Ishikawa (cell line): ENCODE data around the gene APBB2.

Source experiments
- CEBPB ChIP-seq: IDR thresholded peaks from 2 replicates; pipeline ENCODE4 v1.6.1; 2012
- CREB1 ChIP-seq: IDR thresholded peaks from 2 replicates; pipeline ENCODE4 v1.6.1; 2012; ENCODE audit warnings: low read depth
- EGR1 ChIP-seq: IDR thresholded peaks from 2 replicates; pipeline ENCODE4 v1.6.1; 2012
- EP300 ChIP-seq: IDR thresholded peaks from 2 replicates; pipeline ENCODE4 v1.6.1; 2012; ENCODE audit warnings: borderline replicate concordance
- FOXM1 ChIP-seq: IDR thresholded peaks from 2 replicates; pipeline ENCODE4 v1.6.1; 2012; ENCODE audit warnings: low read depth, borderline replicate concordance
- NFIC ChIP-seq: IDR thresholded peaks from 2 replicates; pipeline ENCODE4 v1.6.1; 2012
- RAD21 ChIP-seq: IDR thresholded peaks from 2 replicates; pipeline ENCODE4 v1.6.1; 2012; ENCODE audit warnings: low read depth
- TAF1 ChIP-seq: IDR thresholded peaks from 2 replicates; pipeline ENCODE4 v1.6.1; 2012; ENCODE audit warnings: low read depth, mild to moderate bottlenecking
- TCF12 ChIP-seq: IDR thresholded peaks from 2 replicates; pipeline ENCODE4 v1.6.1; 2012; ENCODE audit warnings: low read depth
- TEAD4 ChIP-seq: IDR thresholded peaks from 2 replicates; pipeline ENCODE4 v1.6.1; 2012
- YY1 ChIP-seq: IDR thresholded peaks from 2 replicates; pipeline ENCODE4 v1.6.1; 2012; ENCODE audit warnings: low read depth
- ZBTB7A ChIP-seq: IDR thresholded peaks from 2 replicates; pipeline ENCODE4 v1.6.1; 2012; ENCODE audit warnings: low read depth
- TF ChIP-seq, protein P1 (sequence below): IDR thresholded peaks from 2 replicates; pipeline ENCODE4 v1.6.1; 2012; ENCODE audit warnings: low read depth, mild to moderate bottlenecking
- TF ChIP-seq, protein P2 (sequence below): IDR thresholded peaks from 2 replicates; pipeline ENCODE4 v1.6.1; 2012
- TF ChIP-seq, protein P3 (sequence below): IDR thresholded peaks from 2 replicates; pipeline ENCODE4 v1.6.1; 2012

Gene APBB2

DNA sequence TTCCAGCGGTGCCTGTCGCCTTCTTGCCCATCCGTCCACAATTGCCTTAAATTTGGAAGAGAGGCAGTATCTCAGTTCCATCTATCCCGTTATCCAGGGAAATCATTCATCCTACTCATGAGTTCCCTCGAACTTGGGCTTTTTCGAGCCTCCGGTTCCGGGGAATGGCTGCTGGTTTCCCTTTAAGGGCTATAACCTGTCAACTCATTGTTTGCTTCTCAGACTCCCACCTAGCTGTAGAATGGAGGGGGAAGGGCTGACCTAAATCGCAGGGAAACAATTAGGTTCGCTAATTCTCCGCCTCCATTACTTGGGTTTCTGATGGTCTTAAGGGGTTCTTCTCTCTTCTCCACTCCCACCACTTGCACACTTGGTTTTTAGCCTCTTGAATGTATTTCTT, 43.6 kb upstream of the APBB2 start:
- TF ChIP-seq, protein P1, sequence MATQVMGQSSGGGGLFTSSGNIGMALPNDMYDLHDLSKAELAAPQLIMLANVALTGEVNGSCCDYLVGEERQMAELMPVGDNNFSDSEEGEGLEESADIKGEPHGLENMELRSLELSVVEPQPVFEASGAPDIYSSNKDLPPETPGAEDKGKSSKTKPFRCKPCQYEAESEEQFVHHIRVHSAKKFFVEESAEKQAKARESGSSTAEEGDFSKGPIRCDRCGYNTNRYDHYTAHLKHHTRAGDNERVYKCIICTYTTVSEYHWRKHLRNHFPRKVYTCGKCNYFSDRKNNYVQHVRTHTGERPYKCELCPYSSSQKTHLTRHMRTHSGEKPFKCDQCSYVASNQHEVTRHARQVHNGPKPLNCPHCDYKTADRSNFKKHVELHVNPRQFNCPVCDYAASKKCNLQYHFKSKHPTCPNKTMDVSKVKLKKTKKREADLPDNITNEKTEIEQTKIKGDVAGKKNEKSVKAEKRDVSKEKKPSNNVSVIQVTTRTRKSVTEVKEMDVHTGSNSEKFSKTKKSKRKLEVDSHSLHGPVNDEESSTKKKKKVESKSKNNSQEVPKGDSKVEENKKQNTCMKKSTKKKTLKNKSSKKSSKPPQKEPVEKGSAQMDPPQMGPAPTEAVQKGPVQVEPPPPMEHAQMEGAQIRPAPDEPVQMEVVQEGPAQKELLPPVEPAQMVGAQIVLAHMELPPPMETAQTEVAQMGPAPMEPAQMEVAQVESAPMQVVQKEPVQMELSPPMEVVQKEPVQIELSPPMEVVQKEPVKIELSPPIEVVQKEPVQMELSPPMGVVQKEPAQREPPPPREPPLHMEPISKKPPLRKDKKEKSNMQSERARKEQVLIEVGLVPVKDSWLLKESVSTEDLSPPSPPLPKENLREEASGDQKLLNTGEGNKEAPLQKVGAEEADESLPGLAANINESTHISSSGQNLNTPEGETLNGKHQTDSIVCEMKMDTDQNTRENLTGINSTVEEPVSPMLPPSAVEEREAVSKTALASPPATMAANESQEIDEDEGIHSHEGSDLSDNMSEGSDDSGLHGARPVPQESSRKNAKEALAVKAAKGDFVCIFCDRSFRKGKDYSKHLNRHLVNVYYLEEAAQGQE = no peak
- TF ChIP-seq, protein P2, sequence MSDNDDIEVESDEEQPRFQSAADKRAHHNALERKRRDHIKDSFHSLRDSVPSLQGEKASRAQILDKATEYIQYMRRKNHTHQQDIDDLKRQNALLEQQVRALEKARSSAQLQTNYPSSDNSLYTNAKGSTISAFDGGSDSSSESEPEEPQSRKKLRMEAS = no peak
- no peak for TF ChIP-seq TEAD4
- TF ChIP-seq EP300 = no peak
- TF ChIP-seq YY1 = no peak
- no peak for TF ChIP-seq RAD21
- no peak for TF ChIP-seq CREB1
- TF ChIP-seq EGR1 = no peak
- TF ChIP-seq NFIC = no peak
- no peak for TF ChIP-seq CEBPB
- TF ChIP-seq, protein P3, sequence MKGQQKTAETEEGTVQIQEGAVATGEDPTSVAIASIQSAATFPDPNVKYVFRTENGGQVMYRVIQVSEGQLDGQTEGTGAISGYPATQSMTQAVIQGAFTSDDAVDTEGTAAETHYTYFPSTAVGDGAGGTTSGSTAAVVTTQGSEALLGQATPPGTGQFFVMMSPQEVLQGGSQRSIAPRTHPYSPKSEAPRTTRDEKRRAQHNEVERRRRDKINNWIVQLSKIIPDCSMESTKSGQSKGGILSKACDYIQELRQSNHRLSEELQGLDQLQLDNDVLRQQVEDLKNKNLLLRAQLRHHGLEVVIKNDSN = no peak
- no peak for TF ChIP-seq FOXM1
- no peak for TF ChIP-seq ZBTB7A
- no peak for TF ChIP-seq TAF1
- TF ChIP-seq TCF12 = no peak

DNA sequence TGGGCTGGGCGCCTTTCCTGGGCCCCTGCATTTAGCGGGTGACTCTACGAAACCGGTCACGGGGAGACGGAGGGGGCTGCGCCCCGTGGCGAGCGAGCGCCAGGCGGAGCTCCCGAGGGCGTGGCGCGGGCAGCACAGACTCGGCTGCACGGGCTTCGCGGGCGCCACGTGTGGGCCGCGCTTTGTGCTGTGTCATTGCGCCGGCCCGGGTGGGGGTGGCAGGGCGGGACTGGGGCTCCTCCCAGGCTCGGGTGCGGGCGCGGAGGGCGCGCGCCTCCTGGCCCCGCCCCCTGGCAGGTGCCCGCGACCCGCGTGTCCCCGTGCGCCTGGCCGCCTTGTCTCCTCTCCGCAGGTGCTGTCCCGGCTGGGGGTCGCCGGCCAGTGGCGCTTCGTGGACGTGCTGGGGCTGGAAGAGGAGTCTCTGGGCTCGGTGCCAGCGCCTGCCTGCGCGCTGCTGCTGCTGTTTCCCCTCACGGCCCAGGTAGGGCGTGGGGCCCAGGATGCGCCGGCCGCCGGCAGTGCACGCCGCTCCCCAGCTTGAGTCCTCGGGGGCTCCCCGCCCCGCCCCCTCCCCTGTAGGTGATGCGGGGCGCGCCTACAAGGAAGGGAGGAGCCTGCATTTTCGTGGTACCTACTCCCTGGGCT, 43.0 kb upstream of the APBB2 start:
- TF ChIP-seq, protein P2 = peak; percentile 100
- TF ChIP-seq FOXM1 = no peak
- no peak for TF ChIP-seq CEBPB
- peak; percentile 69 for TF ChIP-seq NFIC
- TF ChIP-seq CREB1 = no peak
- TF ChIP-seq EGR1 = no peak
- peak; percentile 77; the same call in 1 of the 2 replicates for TF ChIP-seq TCF12
- peak; percentile 25; the same call in 1 of the 2 replicates for TF ChIP-seq TAF1
- peak; percentile 38 for TF ChIP-seq TEAD4
- TF ChIP-seq RAD21 = no peak
- no peak; the same call in 1 of the 2 replicates for TF ChIP-seq YY1
- TF ChIP-seq EP300 = no peak
- TF ChIP-seq, protein P3 = peak; percentile 53; the same call in 1 of the 2 replicates

DNA sequence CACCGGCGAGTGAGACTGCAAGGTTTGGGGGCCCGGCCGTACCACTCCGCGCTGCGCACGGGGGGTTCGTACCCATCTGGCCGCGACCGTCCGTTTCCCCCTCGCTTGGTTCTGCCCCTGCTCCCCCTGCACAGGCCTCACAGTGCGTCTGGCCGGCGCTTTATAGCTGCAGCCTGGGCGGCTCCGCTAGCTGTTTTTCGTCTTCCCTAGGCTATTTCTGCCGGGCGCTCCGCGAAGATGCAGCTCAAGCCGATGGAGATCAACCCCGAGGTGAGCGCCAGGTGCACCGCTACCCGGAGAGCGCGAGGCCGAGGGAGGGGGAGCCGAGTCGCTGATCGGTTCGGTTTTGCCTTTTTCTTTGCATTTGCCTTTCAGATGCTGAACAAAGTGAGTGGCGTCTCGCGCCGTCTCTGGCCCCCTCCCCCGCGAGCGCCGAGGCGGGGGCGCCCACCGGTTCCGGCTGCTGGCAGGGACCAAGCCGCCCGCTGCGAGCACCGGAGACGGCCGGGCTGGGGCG, 42.5 kb upstream of the APBB2 start, which contains the start of gene UCHL1:
UCHL1 (plus strand) TSS at position 189 of the 517 bp plus-strand sequence; CDS start at position 238, 49 bp downstream.
- TF ChIP-seq, protein P3 = no peak
- TF ChIP-seq NFIC = no peak
- TF ChIP-seq TEAD4 = no peak
- TF ChIP-seq EP300 = no peak
- TF ChIP-seq CREB1 = no peak
- TF ChIP-seq FOXM1 = no peak

DNA sequence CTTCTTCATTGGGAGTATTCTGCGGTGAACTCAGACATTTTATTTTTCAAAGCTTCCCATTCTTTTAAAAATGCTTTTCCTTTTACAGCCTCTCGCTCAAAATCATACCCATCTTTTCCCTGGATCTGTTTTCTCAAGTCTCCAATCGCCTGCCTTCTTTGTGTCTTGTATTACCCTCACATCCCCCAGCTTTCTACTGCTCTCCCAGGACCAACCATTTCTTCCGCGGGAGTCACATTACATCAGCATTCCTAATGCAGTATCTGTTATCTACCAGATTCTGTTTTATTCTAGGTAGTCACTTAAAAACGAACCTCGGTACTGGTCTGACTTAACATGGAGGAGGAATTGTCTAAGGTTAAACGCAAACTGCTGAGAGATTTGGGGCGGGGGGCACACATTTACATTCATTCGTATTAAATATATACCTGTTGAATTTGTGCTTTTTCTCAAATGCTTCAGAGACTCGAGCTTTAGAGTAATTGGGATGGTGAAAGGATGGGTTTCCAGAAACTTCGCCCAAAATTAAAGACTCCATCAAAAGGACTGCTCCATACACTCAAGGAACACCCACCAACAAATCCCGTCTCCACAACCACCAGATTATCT, 41.9 kb upstream of the APBB2 start:
- TF ChIP-seq ZBTB7A (no peak), CEBPB (no peak), RAD21 (no peak), CREB1 (no peak), NFIC (no peak), TCF12 (no peak), TAF1 (no peak), FOXM1 (no peak)
- TF ChIP-seq, protein P3 = no peak
- TF ChIP-seq, protein P2 = no peak

DNA sequence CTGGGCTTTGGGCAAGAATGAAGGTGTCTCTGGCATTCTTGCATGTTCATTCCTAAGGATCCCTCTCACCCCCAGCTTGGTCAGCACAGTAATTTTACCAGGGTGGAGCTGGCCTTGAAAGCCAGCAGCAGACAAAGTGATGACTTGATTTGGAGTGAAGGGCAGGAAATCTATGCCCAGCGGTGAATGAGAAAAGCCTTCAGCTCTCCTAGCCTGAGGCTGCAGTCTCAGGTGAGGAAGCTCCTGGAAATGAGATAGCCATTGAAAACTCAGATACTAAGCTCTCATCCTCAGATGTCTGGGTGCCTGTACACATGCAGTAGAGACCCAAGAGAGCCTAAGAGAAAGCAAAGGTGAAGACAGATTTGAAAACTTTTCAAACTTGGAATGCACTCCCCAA, 31.6 kb upstream of the APBB2 start:
- no peak for TF ChIP-seq FOXM1
- TF ChIP-seq, protein P3 = no peak
- TF ChIP-seq, protein P1 = no peak
- TF ChIP-seq CEBPB = no peak
- TF ChIP-seq TAF1 = no peak
- no peak for TF ChIP-seq NFIC
